ENCODE measurements around the gene CENPM.
A peak's percentile ranks its signal among the peaks of the same experiment; 100 is the strongest.

Gene CENPM, protein sequence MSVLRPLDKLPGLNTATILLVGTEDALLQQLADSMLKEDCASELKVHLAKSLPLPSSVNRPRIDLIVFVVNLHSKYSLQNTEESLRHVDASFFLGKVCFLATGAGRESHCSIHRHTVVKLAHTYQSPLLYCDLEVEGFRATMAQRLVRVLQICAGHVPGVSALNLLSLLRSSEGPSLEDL

DNA sequence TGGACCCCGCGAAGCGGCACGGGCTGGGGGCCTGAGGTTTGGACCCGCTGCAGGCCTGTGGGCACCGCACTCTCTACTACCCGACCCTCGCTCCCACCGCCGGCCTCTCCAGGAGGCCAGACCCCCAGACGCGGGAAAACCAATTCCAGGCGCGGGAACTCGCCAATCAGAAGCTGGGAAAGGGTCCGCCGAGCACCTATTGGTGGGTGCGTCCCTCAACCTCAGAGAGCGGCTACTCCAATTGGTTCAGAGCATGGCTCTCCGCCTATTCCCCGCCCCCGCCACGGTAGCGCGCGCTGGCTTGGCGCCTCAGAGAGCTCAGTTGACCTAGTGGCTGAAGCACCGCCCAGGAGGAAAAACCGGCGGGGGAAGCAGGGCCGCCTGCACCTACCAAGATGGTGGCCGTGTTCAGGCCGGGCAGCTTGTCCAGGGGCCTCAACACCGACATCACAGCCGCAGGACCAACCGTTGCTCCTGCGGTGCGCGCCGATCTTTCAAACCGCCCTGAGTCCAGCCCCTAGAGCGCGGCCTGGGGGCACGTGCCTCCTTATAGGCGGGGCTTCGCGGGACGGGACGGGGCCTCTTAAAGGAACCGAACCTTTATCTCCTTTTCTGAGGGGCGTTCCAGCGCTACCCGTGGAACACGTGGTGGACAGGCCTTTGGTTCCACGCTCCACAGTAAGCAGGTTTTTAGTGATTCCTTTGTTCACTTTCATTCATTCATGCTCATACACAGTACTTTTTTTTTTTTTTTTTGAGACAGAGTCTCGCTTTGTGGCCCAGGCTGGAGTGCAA is at the start of gene CENPM:
CENPM (minus strand) TSS at position 524 of the 795 bp plus-strand sequence; CDS start at position 448, 76 bp downstream.
- peak; percentile 96 for DNase-seq

DNA sequence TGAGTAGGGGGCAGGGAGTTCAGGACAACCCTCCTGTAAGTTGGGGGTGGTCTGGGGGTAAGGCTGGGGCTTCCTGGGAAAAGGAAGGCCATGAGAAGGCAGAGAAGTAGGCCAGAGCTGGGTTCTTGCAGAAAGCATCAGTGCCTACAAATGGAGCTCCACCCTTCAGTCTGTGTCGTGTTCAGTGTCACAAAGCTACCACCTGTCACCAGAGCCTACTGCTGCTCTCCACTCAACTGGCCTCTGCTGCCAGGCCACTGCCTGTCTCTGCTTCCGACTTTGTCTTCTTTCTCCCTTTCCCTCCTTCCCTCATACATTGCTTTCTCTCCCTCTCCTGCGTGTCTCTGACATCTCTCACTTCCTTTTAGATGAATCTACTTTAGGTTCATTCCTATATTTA is 48.3 kb upstream of the CENPM start:
- DNase-seq: no peak

DNA sequence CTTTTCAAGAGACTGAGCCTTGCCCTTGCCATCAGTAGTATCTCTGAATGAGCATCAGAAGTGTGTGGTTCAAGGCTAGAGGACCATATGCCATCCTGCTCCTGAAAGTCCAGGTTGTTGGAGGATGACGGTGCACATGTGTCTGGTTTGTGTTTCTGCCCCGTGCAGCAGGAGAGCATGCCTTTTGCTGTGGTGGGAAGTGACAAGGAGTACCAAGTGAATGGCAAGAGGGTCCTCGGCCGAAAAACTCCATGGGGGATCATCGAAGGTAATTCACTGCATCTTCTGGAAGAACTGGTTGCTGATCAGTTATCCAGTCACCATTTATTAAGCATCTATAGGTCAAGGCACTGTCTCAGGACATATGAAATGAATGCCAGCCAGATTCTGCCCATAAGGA is 45.5 kb upstream of the CENPM start:
- DNase-seq: no peak

GRCh38 chr22:41991111-41991510 is 44.2 kb upstream of the CENPM start:
- DNase-seq: no peak

- no peak for DNase-seq
These were observed 42.3 kb upstream of the CENPM start for GRCh38 chr22:41989246-41989645.

DNA sequence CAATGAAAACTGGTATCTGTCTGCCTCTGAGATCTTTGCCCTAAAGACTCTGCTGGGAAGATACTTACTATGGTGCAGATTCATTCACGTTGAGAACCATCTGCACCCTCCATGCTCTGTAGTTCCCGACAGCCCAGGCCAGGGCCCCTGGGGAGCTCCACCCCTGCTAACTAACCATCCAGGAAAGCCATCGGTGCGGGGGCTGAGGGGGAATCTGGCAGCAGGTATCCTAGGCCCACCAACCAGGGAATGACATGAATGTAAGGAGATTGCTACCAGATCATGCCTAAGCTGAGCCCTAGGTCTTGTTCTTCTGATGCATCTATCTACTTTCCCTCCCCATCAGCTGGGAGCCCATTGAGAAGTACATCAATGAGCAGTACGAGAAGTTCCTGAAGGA is 40.3 kb upstream of the CENPM start:
- no peak for DNase-seq

DNA sequence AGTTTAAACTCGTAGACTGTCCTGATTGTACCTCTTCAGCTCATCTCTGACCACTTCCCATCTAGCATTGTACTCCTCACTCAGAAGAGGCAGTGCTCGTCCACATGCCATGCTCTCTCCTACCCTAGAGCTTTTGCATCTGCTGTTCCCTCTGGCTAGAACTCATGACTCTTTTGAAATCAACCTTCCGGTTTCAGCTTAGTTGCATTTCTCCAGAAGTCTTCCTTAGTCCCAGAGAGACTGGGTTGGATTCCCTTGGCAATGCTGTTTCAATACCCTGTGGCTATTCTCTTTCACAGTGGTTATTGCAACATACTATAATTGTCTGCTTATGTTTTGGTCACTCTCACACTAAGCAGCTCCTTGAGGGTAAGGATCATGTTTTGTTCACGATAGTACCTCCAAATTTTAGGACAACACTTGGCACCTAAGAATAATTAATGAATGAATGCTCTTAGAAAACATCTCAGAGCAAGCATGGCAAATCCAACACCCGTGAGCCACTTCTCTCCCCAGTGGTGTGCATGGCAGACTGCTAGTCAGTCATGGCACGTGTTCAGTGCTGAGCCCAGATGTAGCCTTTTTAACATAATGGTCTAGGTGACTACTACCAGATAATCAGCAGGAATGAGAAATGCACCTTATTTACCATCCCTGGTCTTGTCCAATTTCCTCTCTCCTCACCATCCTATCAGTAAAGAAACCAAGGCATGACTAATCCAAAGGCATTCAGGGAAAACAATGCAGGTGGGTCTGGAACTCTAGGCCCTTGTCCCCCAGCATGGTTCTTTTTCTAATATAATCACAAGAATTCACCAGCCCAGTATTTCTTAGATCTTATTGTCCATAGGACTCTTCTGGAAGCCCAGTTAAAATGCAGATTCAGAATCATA is 36.8 kb upstream of the CENPM start:
- DNase-seq: no peak

GRCh38 chr22:41982865-41983264 is 35.9 kb upstream of the CENPM start:
- no peak for DNase-seq

- peak; percentile 46 for DNase-seq
These were observed 32.7 kb upstream of the CENPM start for GRCh38 chr22:41979423-41980250.

DNA sequence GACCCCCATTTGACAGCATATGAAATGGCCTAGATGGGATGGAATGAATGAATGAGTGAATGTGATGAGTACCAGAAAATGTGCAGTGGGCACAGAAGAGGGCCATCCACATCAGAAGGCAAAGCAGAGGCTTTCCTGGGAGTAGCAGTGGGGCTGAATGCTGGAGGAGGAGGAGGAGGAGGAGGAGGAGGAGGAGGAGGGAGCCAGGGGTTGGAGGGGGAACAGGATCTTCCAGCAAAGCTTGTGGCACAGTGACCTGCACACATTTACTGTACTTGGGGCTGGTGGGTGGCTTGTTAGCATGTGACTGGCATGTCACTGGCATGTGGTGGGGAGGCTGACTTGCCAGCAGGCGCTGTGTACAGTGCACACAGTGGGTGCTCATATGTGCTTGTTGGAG is 31.8 kb upstream of the CENPM start:
- no peak for DNase-seq

DNA sequence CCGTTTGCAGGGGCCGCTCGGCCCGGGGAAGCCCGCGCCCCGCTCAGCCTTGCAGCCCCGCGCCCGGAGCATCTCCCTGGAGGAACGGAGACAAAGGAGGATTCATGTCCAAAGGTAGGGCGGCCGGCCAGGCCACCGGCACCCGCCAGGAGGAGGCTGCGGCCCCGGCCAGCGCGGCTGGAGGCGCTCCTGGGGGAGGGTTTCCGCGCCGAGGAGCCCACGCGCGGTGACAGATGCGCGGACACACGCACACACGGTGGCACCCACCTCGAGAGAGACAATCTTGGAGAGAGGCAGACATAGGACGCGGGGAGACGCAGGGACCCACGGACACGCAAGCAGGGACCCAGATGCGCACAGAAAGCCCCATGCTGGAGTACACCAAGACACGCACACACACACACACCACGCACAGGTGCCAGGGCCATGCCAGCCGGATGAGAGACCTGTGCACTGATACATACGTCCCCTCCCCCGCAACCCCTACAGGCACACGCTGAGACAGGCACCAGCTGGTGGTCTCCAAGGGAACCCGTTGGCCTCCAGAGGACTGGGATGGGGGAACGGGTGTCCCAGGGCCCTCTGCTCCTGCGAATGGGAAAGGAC is 30.1 kb upstream of the CENPM start:
- peak; percentile 47 for DNase-seq

DNA sequence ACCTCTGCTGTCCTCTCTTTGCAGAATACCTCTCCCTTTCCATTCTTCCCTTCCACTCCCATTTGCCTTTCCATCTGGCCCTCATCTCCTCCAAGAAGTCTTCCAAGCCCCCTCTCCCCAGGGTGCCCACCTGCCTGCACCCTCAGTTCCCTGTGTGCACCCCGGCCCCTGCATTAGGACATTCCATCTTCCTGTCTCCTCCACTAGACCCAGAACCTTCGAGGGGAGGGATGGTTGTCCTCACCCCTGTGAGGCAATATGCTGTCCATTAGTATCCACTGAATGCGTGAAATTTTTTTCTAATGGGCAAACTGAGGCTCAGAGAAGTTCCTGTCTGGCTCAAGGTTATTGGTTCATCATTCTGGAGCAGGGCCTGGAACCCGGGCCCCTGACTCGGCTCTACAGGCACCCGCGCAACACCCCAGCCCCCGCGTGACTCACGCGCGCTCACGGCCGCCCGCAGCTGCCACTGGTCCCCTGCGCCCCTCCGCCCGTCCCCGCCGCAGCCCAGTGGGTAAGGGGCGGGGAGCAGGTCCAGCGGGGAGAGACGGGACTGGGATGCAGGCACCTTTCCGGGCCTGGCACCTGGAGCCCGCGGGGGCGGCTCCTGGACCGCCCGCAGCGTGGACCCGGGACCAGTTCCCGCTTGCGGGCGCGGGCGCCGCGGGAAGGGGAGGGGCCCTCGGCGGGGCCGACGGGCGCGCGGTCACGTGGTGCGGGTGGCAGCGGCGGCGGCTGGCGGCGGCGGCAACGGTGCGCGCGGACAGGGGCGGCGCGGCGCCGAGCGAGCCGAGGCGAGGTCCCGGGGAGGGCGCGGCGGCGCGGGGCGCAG is 29.3 kb upstream of the CENPM start:
- DNase-seq: peak; percentile 7

GRCh38 chr22:41975299-41976069 is 28.5 kb upstream of the CENPM start:
- no peak for DNase-seq

DNA sequence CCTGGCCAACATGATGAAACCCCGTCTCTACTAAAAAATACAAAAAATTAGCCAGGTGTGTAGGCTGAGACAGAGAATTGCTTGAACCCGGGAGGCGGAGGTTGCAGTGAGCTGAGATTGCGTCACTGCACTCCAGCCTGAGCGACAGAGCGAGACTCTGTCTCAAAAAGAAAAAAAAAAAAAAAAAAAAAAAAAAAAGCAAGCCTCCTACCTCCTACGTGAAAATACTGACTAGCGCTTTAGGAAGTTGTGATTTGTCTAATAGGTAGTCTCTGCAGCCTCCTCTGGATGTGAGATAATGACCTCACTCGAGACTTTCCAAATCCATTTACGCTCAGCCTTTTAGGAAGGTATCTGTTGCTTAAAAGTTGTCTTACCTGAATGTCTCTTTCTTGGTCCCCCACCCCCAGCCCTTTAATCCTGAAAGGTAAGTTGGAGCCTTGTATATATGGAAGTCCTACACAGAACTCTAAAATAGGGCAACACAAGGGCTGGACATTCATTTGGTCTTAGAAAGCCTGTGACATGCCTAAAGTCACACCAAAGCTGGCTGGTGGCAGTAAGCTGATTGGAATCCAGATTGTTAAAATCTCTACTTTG is 27.8 kb upstream of the CENPM start:
- DNase-seq: no peak

DNA sequence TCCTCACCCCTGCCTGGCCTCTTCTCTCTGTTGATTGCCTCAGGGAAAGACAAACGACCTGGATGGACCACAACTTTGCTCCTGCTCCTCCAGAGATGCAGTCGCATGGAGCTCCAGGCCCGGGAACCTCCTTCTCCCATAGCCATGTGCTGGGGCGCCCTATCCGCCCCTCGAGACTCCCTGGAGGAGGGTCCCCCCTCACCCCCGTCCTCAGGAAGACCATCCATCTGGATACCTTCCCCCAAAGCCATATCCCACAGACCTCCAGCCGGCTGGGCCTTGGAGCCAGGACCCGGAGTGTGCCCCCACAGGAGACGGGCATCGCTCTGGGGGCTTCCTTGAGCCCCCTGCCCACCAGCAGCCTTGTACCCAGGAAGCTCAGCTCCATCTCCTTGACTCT is 24.5 kb upstream of the CENPM start:
- DNase-seq: no peak

- no peak for DNase-seq
These were observed 23.6 kb upstream of the CENPM start for GRCh38 chr22:41970601-41971000.

GRCh38 chr22:41969110-41969646 is 22.2 kb upstream of the CENPM start, which contains the start of gene SEPTIN3:
Gene SEPTIN3, plus strand, starts transcription at chr22:41969443. Its CDS starts 2,050 bp downstream, at chr22:41971493.
- no peak for DNase-seq

- DNase-seq: no peak
These were observed 21.6 kb upstream of the CENPM start for GRCh38 chr22:41968601-41969000.

DNA sequence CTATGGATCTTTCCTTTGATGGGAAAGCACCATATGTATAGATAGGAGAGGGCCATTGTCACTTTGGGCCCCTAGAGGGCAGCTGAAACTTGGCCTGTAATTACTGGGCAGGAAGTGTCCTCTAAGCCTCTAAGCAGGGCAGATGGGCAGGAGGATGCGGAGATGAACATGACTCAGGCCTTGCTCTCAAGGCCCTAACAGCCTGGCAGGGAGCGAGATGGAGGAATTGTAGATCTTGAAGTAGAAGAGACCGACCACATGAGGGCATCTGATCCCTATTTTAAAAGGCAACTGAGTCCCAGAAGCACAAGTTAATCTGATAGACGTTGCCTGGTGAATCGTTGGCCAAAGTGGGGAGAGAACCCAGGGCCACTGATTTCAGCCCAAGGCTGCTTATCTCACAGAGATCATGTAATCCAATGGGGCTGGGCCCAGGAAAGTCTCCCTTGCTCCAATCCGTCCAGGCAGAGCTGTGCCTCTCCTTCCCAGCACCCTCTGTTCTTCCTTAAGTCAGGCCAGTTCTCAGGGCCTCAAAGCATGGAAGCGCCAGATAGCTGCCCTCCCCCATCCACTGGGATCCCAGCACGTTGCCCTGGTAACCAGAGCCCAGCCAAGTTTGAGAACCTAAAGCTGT is 19.8 kb upstream of the CENPM start:
- peak; percentile 56 for DNase-seq

All from NCI-H1694 treated with DMSO at 0.1 percent for 48 hours (cell line).